Measurements from ENCODE around the gene UGT2B7.

The UGT2B7 gene

GRCh38 chr4:69066945-69067344, 29.3 kb upstream of the UGT2B7 start:
- CTCF ChIA-PET, result no interaction called here

GRCh38 chr4:69069085-69069484, 27.2 kb upstream of the UGT2B7 start:
- POLR2A ChIA-PET, result no interaction called here
- no peak for DNase-seq (ENCODE audit: low read depth, low spot score)
- CTCF ChIA-PET, result no interaction called here
- no peak for TF ChIP-seq CTCF (IDR thresholded peaks at IDR 0.05; ENCODE audit: insufficient read depth, low read length, missing control alignments)
- no peak overlapping the region for H3K4me3 ChIP-seq (ENCODE audit: low read depth, low read length)

More at GRCh38 chr4:69066945-69067344, 29.3 kb upstream of the UGT2B7 start:
- no peak for TF ChIP-seq CTCF (IDR thresholded peaks at IDR 0.05; ENCODE audit: insufficient read depth, low read length, missing control alignments)
- H3K4me3 ChIP-seq (ENCODE audit: low read depth, low read length), result no peak overlapping the region
- no peak for DNase-seq (ENCODE audit: low read depth, low spot score)
- POLR2A ChIA-PET, result no interaction called here

GRCh38 chr4:69070590-69070989, 25.7 kb upstream of the UGT2B7 start:
- no peak overlapping the region for H3K4me3 ChIP-seq (ENCODE audit: low read depth, low read length)
- ChIA-PET CTCF (no interaction called here), POLR2A (no interaction called here)
- DNase-seq (ENCODE audit: low read depth, low spot score), result no peak
- no peak for TF ChIP-seq CTCF (IDR thresholded peaks at IDR 0.05; ENCODE audit: insufficient read depth, low read length, missing control alignments)

- no peak for DNase-seq (ENCODE audit: low read depth, low spot score)
- ChIA-PET CTCF (interaction anchor here (1.1 to 1.5 kb wide), 2 partner anchors 10 to 20 kb away, joined by 3 to 6 read pairs; no protein-coding TSS in a partner anchor), POLR2A (no interaction called here)
- no peak overlapping the region for H3K4me3 ChIP-seq (ENCODE audit: low read depth, low read length)
- no peak for TF ChIP-seq CTCF (IDR thresholded peaks at IDR 0.05; ENCODE audit: insufficient read depth, low read length, missing control alignments)
Measured at GRCh38 chr4:69071286-69071685, 25.0 kb upstream of the UGT2B7 start.

GRCh38 chr4:69073375-69073774, 22.9 kb upstream of the UGT2B7 start:
- TF ChIP-seq CTCF (IDR thresholded peaks at IDR 0.05; ENCODE audit: insufficient read depth, low read length, missing control alignments), result no peak
- ChIA-PET POLR2A (no interaction called here), CTCF (no interaction called here)
- H3K4me3 ChIP-seq (ENCODE audit: low read depth, low read length), result no peak overlapping the region
- no peak for DNase-seq (ENCODE audit: low read depth, low spot score)

GRCh38 chr4:69075061-69075792, 21.0 kb upstream of the UGT2B7 start:
- POLR2A ChIA-PET, result no interaction called here

More at GRCh38 chr4:69075061-69075792, 21.0 kb upstream of the UGT2B7 start:
- CTCF ChIA-PET, result no interaction called here
- no peak for DNase-seq (ENCODE audit: low read depth, low spot score)
- TF ChIP-seq CTCF (IDR thresholded peaks at IDR 0.05; ENCODE audit: insufficient read depth, low read length, missing control alignments), result no peak
- H3K4me3 ChIP-seq (ENCODE audit: low read depth, low read length), result no peak overlapping the region
